HG02610 (cell line): Measurements from ENCODE around the gene PEDS1.
A peak's percentile ranks its signal among the peaks of the same experiment; 100 is the strongest.
"Not testable (repeated sequence)": the region's sequence is repeated elsewhere in the genome, so short reads cannot be mapped to it uniquely, and the experiment has no call there.

Experiments used
- ATAC-seq: cut with Tn5 transposase; IDR thresholded peaks from one replicate; pipeline ENCODE4 v1.9.1; 2021; ENCODE audit warnings: mild to moderate bottlenecking, moderate library complexity; ENCODE audit not compliant: unreplicated experiment

The PEDS1 gene

DNA sequence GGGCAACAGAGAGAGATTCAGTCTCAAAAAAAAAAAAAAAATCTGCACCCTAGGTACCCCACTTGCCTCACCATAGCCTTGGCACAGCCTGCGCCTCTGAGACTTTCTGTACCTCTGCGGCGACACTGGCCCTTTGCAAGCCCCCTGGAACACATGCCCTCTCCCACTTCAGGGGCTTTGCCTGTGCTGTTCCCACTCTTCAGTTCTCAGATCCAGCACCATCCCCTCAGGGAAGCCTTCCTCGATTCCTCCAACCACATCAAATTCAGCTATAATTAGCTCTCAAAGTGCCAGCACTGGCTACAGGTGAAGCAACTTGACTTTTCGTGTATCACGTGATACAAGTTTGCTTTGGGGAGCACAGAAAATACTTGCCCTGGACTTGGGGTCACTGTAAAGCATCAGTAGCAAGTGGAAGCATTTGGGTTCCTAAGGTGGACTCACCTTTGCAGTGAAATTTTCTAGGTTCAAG is 38.4 kb downstream of the PEDS1 start:
- no peak for ATAC-seq

DNA sequence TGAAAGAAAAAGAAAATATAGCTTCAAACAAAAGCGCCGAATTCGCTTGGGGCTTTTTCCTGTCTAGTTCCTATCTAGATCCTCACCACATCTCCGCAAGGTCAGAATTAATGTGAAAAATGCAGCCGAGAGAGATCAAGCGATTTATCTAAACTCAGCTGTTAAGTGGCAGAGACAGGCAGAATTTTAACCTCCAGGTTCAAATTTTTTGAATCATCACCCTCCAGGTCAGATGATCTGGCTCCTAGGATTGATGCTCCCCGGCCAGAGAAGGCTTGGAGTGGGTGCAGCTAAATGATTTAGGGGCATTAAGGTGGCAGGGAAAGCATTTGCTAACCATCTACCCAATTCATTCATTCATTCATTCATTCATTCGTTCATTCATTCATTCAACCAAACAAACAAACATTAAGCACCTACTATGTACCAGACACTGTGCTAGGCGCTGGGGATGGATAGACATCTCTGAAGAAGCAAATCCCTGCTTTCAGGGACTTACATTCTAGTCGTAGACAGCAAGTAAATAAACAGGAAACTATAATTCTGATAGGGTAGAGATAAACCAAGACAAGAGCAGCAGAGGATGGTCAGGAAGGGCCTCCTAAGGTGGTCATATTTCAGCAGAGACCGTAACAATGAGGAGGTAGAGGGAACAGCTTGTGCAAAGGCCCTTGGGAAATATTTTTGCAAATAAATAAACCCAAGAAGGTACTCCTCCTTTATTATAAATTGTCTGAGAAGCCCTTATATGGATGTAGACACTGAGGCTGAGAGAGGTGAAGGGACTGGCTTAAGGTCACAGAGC is 39.9 kb downstream of the PEDS1 start:
- no peak for ATAC-seq

DNA sequence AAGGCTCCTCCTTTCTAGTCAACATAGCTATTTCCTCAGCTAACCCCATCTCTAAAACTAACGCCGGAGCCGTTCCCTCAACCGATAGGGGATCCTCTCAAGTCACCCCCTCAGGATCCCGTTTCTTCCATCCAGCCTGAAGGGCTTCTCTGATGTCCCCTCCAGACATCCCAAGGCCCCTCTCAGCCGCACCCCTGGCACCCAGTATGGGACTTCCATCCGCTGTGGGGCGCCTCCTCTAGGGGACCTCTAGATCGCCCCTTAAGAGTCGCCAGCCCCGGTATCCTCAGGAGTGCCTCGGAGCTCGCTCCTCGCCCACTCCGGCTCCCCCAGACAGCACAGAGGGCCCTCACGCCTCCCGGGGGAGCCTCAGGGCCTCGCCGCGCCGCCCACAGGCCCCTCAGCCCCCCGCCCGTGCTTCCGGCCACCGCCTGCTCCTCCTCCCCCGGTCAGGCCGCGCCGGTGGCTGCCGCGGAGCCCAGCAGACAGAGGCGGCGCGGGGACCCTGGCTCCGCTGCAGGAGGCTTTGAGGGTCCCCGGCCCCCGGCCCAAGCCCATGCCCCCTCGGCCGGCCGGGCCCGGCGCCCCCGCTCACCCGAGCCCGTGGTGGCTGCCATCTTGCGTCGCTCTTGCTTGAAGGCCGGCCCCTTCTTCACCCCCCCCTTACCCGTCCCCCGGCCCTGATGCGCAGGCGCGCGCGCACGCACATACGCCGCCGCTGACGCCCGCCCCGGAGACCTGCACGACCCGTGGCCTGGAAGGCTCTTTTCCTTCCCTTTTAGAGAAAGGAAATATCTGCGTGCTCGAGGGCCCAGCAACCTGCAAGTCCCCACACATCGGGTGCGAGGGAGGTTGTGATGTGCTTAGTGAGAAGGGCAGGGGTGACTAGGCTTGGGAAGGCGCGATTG is 40.8 kb downstream of the PEDS1 start, which contains the start of gene UBE2V1:
Gene UBE2V1 (minus strand): TSS at position 639 of the 908 bp plus-strand sequence. CDS start 22 bp downstream, at position 617.
- peak; percentile 36 for ATAC-seq

- ATAC-seq: no peak
Observed at GRCh38 chr20:50111829-50112495, 41.6 kb downstream of the PEDS1 start.

GRCh38 chr20:50111120-50111828 is 42.2 kb downstream of the PEDS1 start:
- ATAC-seq: no peak

GRCh38 chr20:50110141-50111047 is 43.1 kb downstream of the PEDS1 start:
- ATAC-seq: peak; percentile 47

- ATAC-seq: no peak
Observed at GRCh38 chr20:50108556-50109235, 44.8 kb downstream of the PEDS1 start.

DNA sequence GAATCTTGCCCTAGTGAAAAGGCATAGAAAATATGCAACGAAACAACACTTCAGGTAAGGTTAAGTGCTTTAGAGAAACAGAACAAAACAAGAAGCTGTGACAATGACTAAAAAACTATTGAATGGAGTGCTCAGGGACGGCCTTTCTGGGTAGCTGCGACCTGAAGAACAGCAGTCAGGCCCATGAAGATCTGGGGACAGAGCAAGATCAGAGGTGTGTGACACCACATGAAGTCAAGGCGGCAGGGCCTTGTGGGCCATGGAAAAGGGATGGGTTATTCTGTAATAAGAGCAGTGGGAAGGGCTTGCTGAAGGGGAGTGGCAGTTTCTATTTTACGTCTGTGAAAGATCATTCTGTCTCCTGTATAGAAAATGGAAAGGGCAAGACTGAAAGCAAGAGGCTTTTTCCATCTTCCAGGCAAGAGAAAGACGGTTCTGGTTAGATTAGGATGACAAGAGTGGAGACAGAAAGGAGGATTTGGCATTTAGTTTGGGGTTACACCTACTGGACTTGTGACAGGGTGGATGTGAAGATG is 45.7 kb downstream of the PEDS1 start:
- no peak for ATAC-seq

GRCh38 chr20:50107086-50107660 is 46.4 kb downstream of the PEDS1 start:
- no peak for ATAC-seq

- not testable (repeated sequence) for ATAC-seq
Observed at GRCh38 chr20:50106669-50107068, 46.9 kb downstream of the PEDS1 start.
